ENCODE data around the gene RDH12.
"Not testable (repeated sequence)": the region's sequence is repeated elsewhere in the genome, so short reads cannot be mapped to it uniquely, and the experiment has no call there.

Gene RDH12

GRCh38 chr14:67701492-67701891 lies at the start of gene RDH12:
RDH12 (plus strand) TSS chr14:67701886; CDS start chr14:67722643, 20,757 bp downstream.
- DNase-seq: not testable (repeated sequence)

GRCh38 chr14:67652189-67652588 lies 49.5 kb upstream of the RDH12 start:
- DNase-seq: no peak

GRCh38 chr14:67653651-67654280 lies 47.9 kb upstream of the RDH12 start:
- no peak for DNase-seq

- DNase-seq: no peak
Observed at GRCh38 chr14:67663633-67664032, 38.1 kb upstream of the RDH12 start.

GRCh38 chr14:67665868-67666267 lies 35.8 kb upstream of the RDH12 start:
- DNase-seq: no peak

GRCh38 chr14:67666750-67667449 lies 34.8 kb upstream of the RDH12 start:
- DNase-seq: peak; percentile 70

GRCh38 chr14:67668559-67668958 lies 33.1 kb upstream of the RDH12 start:
- no peak for DNase-seq

- no peak for DNase-seq
Observed at GRCh38 chr14:67673451-67673850, 28.2 kb upstream of the RDH12 start.

- peak; percentile 75 for DNase-seq
Observed at GRCh38 chr14:67674139-67674479, 27.6 kb upstream of the RDH12 start.

- DNase-seq: peak; percentile 27
Observed at GRCh38 chr14:67674480-67675218, 27.0 kb upstream of the RDH12 start, which contains the start of gene VTI1B. VTI1B (minus strand) TSS chr14:67674632; CDS start chr14:67674489, 143 bp downstream.

GRCh38 chr14:67675219-67675582 lies 26.5 kb upstream of the RDH12 start:
- DNase-seq: no peak

- no peak for DNase-seq
Observed at GRCh38 chr14:67679006-67679405, 22.7 kb upstream of the RDH12 start.

GRCh38 chr14:67680121-67680602 lies 21.5 kb upstream of the RDH12 start:
- no peak for DNase-seq

- DNase-seq: no peak
Observed at GRCh38 chr14:67680941-67681340, 20.7 kb upstream of the RDH12 start.

- no peak for DNase-seq
Observed at GRCh38 chr14:67683842-67684241, 17.8 kb upstream of the RDH12 start.

GRCh38 chr14:67690011-67690410 lies 11.7 kb upstream of the RDH12 start:
- DNase-seq: no peak

- peak; percentile 84 for DNase-seq
Observed at GRCh38 chr14:67694791-67695393, 6.8 kb upstream of the RDH12 start.

GRCh38 chr14:67695394-67695949 lies 6.2 kb upstream of the RDH12 start, which contains the start of gene RDH11:
RDH11 (minus strand) TSS chr14:67695764; CDS start chr14:67695703, 61 bp downstream.
- DNase-seq: peak; percentile 94

GRCh38 chr14:67697006-67697405 lies 4.7 kb upstream of the RDH12 start:
- no peak for DNase-seq

GRCh38 chr14:67698179-67698578 lies 3.5 kb upstream of the RDH12 start:
- DNase-seq: no peak

GRCh38 chr14:67703997-67704396 lies 2.3 kb downstream of the RDH12 start:
- no peak for DNase-seq

GRCh38 chr14:67704484-67705089 lies 2.9 kb downstream of the RDH12 start:
- DNase-seq: peak; percentile 27

Measured in NCI-H1694 (cell line).